Panc1 (cell line): ENCODE measurements around the gene GGT6. TPM values are rescaled to one million over a fixed set of nuclear protein-coding genes. Genes with fewer than 3 reads are reported as not detected.

Experiments used
- ATAC-seq: fragments of 200-7000 bp; cut with Tn5 transposase; 2 replicates; pipeline ENCODE4 v1.9.1; 2020; ENCODE audit warnings: mild to moderate bottlenecking, moderate library complexity
- BruUV-seq: library from RNA; stranded (reverse); fragments of 400-500 nt; replicated peaks from 2 replicates; lab custom pipeline; 2021; lab: Mats Ljungman, UMichigan
- CTCF ChIA-PET: fragments of 300-600 bp; sonication (Branson Sonifier 250); formaldehyde crosslinking; loops from one replicate; lab custom pipeline; 2022; ENCODE audit warnings: antibody characterized with exemption; lab: Charles Lee
- POLR2A ChIA-PET: fragments of 300-600 bp; sonication (Branson Sonifier 250); formaldehyde crosslinking; loops from one replicate; lab custom pipeline; 2022; ENCODE audit warnings: antibody characterized with exemption; lab: Charles Lee
- DNase-seq: peaks from one replicate; pipeline ENCODE4 v3.0.0-alpha.2; 2010; ENCODE audit warnings: low read depth, low spot score
- H3K27ac ChIP-seq: 2 replicates; pipeline ENCODE4 v1.5.1; 2011; ENCODE audit warnings: mild to moderate bottlenecking, low read length, inconsistent platforms
- H3K27me3 ChIP-seq: fragments of 200-500 bp; sonication (Bioruptor generic); 2 replicates; pipeline ENCODE4 v1.6.0; 2014; ENCODE audit warnings: low read length, inconsistent platforms; ENCODE audit not compliant: control insufficient read depth, insufficient read depth
- H3K36me3 ChIP-seq: fragments of 200-500 bp; sonication (Bioruptor generic); 2 replicates; pipeline ENCODE4 v1.5.1; 2014; ENCODE audit warnings: inconsistent platforms, mild to moderate bottlenecking, low read length, moderate library complexity; ENCODE audit not compliant: control insufficient read depth, insufficient read depth
- H3K4me1 ChIP-seq: 2 replicates; pipeline ENCODE4 v1.5.1; 2011; ENCODE audit warnings: inconsistent platforms, mild to moderate bottlenecking, low read length, moderate library complexity; ENCODE audit not compliant: control insufficient read depth, insufficient read depth
- H3K4me3 ChIP-seq, 2 experiments: 2 replicates each; pipeline ENCODE4 v1.5.1; 2011 to 2012; ENCODE audit warnings: low read depth in 2 of 2, low read length in 2 of 2, mild to moderate bottlenecking in 2 of 2, inconsistent platforms in 1 of 2, moderate library complexity in 1 of 2
- H3K9me3 ChIP-seq: fragments of 200-500 bp; sonication (Bioruptor generic); 2 replicates; pipeline ENCODE4 v1.5.1; 2014; ENCODE audit warnings: low read depth, mild to moderate bottlenecking, inconsistent platforms, low read length, moderate library complexity; ENCODE audit not compliant: control insufficient read depth, insufficient read depth
- POLR2AphosphoS5 ChIP-seq: IDR thresholded peaks from 2 replicates; pipeline ENCODE4 v1.6.1; 2012; ENCODE audit warnings: mild to moderate bottlenecking, low read depth, low read length, moderate library complexity
- SIN3A ChIP-seq: IDR thresholded peaks from 2 replicates; pipeline ENCODE4 v1.6.1; 2012; ENCODE audit warnings: low read depth, mild to moderate bottlenecking, low read length, moderate library complexity, borderline replicate concordance; ENCODE audit not compliant: insufficient read depth
- TCF7L2 ChIP-seq: IDR thresholded peaks from 2 replicates; pipeline ENCODE4 v1.6.1; 2011; ENCODE audit warnings: mild to moderate bottlenecking, low read depth, low read length, inconsistent platforms
- in situ Hi-C: cut with HindIII; loops from 2 replicates; pipeline ENCODE4 v1.10.0; 2016; ENCODE audit warnings: low sequenced_read_pairs, low pct_unique_long_range_greater_than_20kb
- intact Hi-C: fragments of 100-400 bp; cut with micrococcal nuclease; formaldehyde crosslinking; loops from one replicate; pipeline ENCODE4 v1.10.0; 2022; ENCODE audit not compliant: unreplicated experiment
- total RNA-seq: library from RNA; stranded (reverse); gene quantifications from one replicate; pipeline ENCODE4 v1.2.1, GENCODE V29; 2021; ENCODE audit not compliant: unreplicated experiment
- TF ChIP-seq, protein P1 (sequence below): fragments of 450-650 bp; IDR thresholded peaks from 2 replicates; pipeline ENCODE4 v1.5.1; 2017; ENCODE audit warnings: mild to moderate bottlenecking
- TF ChIP-seq, protein P2 (sequence below), 2 experiments: IDR thresholded peaks; 2 replicates each; pipeline ENCODE4 v1.6.1; 2011 to 2012; ENCODE audit warnings: low read depth in 2 of 2, control low read depth in 1 of 2, low read length in 1 of 2, mild to moderate bottlenecking in 1 of 2, moderate library complexity in 1 of 2; ENCODE audit not compliant: insufficient read depth in 1 of 2

The GGT6 gene
- total RNA-seq, 1 experiment from 2014 or later = not detected

- Histone ChIP-seq H3K4me3 (no peak overlapping the region), H3K27ac (no peak overlapping the region), H3K36me3 (no peaks in the 10 kb centered on the region), H3K4me1 (no peaks in the 10 kb centered on the region), H3K27me3 (no peaks in the 10 kb centered on the region), H3K9me3 (no peaks in the 10 kb centered on the region)
- TF ChIP-seq POLR2AphosphoS5 (no peak), SIN3A (no peak), TCF7L2 (no peak)
- TF ChIP-seq, protein P1, sequence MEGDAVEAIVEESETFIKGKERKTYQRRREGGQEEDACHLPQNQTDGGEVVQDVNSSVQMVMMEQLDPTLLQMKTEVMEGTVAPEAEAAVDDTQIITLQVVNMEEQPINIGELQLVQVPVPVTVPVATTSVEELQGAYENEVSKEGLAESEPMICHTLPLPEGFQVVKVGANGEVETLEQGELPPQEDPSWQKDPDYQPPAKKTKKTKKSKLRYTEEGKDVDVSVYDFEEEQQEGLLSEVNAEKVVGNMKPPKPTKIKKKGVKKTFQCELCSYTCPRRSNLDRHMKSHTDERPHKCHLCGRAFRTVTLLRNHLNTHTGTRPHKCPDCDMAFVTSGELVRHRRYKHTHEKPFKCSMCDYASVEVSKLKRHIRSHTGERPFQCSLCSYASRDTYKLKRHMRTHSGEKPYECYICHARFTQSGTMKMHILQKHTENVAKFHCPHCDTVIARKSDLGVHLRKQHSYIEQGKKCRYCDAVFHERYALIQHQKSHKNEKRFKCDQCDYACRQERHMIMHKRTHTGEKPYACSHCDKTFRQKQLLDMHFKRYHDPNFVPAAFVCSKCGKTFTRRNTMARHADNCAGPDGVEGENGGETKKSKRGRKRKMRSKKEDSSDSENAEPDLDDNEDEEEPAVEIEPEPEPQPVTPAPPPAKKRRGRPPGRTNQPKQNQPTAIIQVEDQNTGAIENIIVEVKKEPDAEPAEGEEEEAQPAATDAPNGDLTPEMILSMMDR = no peak
- TF ChIP-seq, protein P2, sequence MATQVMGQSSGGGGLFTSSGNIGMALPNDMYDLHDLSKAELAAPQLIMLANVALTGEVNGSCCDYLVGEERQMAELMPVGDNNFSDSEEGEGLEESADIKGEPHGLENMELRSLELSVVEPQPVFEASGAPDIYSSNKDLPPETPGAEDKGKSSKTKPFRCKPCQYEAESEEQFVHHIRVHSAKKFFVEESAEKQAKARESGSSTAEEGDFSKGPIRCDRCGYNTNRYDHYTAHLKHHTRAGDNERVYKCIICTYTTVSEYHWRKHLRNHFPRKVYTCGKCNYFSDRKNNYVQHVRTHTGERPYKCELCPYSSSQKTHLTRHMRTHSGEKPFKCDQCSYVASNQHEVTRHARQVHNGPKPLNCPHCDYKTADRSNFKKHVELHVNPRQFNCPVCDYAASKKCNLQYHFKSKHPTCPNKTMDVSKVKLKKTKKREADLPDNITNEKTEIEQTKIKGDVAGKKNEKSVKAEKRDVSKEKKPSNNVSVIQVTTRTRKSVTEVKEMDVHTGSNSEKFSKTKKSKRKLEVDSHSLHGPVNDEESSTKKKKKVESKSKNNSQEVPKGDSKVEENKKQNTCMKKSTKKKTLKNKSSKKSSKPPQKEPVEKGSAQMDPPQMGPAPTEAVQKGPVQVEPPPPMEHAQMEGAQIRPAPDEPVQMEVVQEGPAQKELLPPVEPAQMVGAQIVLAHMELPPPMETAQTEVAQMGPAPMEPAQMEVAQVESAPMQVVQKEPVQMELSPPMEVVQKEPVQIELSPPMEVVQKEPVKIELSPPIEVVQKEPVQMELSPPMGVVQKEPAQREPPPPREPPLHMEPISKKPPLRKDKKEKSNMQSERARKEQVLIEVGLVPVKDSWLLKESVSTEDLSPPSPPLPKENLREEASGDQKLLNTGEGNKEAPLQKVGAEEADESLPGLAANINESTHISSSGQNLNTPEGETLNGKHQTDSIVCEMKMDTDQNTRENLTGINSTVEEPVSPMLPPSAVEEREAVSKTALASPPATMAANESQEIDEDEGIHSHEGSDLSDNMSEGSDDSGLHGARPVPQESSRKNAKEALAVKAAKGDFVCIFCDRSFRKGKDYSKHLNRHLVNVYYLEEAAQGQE (IDR thresholded peaks at IDR 0.05; ENCODE audit: insufficient read depth in 1 of 2, low read depth in 2 of 2, low read length in 1 of 2) = no peak
- no TSS peak for BruUV-seq
- no peak for DNase-seq
- in situ Hi-C loops = no loop called here
- ChIA-PET CTCF (no interaction called here), POLR2A (no interaction called here)
- no peak for ATAC-seq
- intact Hi-C loops = no loop called here
Measured at GRCh38 chr17:4507361-4508111, 52.8 kb downstream of the GGT6 start.

Other genes starting within 250 kb of the GGT6 start
- gene UBE2G1, start 193.9 kb downstream of the GGT6 start, total RNA-seq = 119 TPM
- gene SPNS3, start 126.6 kb downstream of the GGT6 start, total RNA-seq = 0.10 TPM
- gene SPNS2, start 61.7 kb downstream of the GGT6 start, total RNA-seq = 1.9 TPM
- gene MYBBP1A, start 5.2 kb downstream of the GGT6 start, total RNA-seq = 95.6 TPM
- gene SMTNL2, start 24.0 kb upstream of the GGT6 start, total RNA-seq = not detected
- gene ALOX15, start 81.1 kb upstream of the GGT6 start, total RNA-seq = not detected
- 84.1 TPM for gene PELP1, start 143.6 kb upstream of the GGT6 start, total RNA-seq
- gene ARRB2, start 150.1 kb upstream of the GGT6 start, total RNA-seq = 39.2 TPM
- gene MED11, start 170.9 kb upstream of the GGT6 start, total RNA-seq = 12.5 TPM
- 0.28 TPM for gene ZMYND15, start 179.3 kb upstream of the GGT6 start, total RNA-seq
- gene CXCL16, start 179.4 kb upstream of the GGT6 start, total RNA-seq = 5.3 TPM
- not detected for gene TM4SF5, start 211.3 kb upstream of the GGT6 start, total RNA-seq
- 0.49 TPM for gene VMO1, start 225.8 kb upstream of the GGT6 start, total RNA-seq
- not detected for gene GLTPD2, start 228.4 kb upstream of the GGT6 start, total RNA-seq
- 156 TPM for gene PSMB6, start 235.6 kb upstream of the GGT6 start, total RNA-seq
- gene PLD2, start 246.6 kb upstream of the GGT6 start, total RNA-seq = 40.2 TPM